HG02798 (cell line): Measurements from ENCODE around the gene RPUSD2.

Experiments used
- ATAC-seq: cut with Tn5 transposase; IDR thresholded peaks from one replicate; pipeline ENCODE4 v1.9.1; 2021; ENCODE audit warnings: mild to moderate bottlenecking; ENCODE audit not compliant: unreplicated experiment, poor library complexity

RPUSD2 gene

GRCh38 chr15:40569129-40569953 lies at the start of gene RPUSD2:
TSS of gene RPUSD2 (plus strand) at chr15:40569299. CDS start at chr15:40569338, 39 bp downstream.
- peak; percentile 60 for ATAC-seq

- no peak for ATAC-seq
Measured at GRCh38 chr15:40523611-40524010, 45.5 kb upstream of the RPUSD2 start.

DNA sequence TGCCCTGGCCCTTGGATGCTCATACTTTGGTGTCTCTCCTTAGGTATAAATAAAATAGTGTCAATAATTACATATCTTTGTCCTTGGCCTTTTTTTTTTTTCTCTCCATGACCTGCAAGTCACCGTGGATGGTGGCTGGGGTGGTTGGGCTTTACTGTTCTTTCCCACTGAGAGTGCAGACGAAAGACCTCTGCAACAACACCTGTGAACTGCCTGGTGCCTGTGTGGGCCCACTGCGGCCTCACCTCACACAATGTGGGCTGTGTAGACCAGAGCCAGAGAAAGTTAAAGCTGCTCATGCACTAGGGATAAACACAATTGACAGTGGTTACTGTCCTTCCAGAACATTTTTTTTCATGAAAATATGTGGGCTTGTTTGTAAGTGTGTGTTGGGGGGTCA lies 43.2 kb upstream of the RPUSD2 start:
- no peak for ATAC-seq

- ATAC-seq = no peak
Measured at GRCh38 chr15:40528801-40529200, 40.3 kb upstream of the RPUSD2 start.

GRCh38 chr15:40533763-40534364 lies 35.2 kb upstream of the RPUSD2 start:
- ATAC-seq = no peak

DNA sequence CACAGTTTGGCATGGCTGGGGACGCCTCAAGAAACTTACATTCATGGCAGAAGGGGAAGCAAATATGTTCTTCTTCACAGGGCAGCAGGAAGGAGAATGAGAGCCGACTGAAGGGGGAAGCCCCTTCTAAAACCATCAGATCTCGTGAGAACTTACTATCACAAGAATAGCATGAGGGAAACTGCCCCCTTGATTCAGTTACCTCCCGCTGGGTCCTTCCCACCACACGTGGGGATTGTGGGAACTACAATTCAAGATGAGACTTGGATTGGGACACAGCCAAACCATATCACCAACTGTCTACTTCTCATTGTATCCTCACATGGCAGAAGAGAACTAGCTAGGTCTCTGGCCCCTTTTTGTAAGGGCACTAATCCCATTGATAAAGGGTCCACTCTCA lies 34.7 kb upstream of the RPUSD2 start:
- no peak for ATAC-seq

GRCh38 chr15:40536501-40536900 lies 32.6 kb upstream of the RPUSD2 start:
- ATAC-seq = no peak

GRCh38 chr15:40538976-40539375 lies 30.1 kb upstream of the RPUSD2 start:
- ATAC-seq = no peak

DNA sequence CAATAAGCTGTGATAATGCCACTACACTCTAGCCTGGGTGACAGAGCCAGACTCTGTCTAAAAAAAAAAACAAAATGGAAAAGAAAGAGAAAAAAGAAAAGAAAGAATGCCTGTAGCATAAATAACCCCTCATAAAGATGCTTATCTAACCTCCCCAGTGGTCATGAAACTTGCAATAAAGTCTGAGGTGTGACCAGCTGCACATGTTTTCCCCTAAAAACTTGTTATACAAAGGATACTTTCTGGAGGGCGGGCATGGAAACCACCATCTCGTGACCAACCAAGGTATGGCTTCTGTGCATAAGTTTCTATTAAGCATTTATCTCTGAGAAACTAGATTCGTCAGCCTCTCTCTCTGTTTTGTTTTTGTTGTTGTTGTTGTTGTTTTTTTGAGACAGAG lies 26.0 kb upstream of the RPUSD2 start:
- peak; percentile 49 for ATAC-seq

- ATAC-seq = peak; percentile 72
Measured at GRCh38 chr15:40543631-40544294, 25.3 kb upstream of the RPUSD2 start.

GRCh38 chr15:40545457-40545856 lies 23.6 kb upstream of the RPUSD2 start:
- no peak for ATAC-seq

DNA sequence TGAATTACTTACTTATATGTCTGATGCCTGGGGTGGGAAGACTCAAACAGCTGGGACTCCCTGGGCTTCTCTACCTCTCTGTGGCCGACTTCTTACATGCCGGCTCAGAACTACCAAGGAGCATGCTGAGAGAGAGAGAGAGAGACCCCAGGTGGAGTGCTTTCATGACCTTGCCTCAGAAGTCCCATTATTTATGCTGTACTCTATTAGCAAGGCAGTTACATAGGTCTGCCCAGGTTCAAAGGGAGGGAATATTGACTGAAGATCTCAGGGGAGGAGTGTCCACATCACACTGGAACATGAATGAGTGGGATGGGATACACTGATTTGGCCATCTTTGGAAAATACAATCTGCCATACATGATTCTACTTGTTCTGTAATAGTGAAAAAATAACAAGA lies 20.5 kb upstream of the RPUSD2 start:
- ATAC-seq = no peak

- peak; percentile 2 for ATAC-seq
Measured at GRCh38 chr15:40549894-40550293, 19.2 kb upstream of the RPUSD2 start.

DNA sequence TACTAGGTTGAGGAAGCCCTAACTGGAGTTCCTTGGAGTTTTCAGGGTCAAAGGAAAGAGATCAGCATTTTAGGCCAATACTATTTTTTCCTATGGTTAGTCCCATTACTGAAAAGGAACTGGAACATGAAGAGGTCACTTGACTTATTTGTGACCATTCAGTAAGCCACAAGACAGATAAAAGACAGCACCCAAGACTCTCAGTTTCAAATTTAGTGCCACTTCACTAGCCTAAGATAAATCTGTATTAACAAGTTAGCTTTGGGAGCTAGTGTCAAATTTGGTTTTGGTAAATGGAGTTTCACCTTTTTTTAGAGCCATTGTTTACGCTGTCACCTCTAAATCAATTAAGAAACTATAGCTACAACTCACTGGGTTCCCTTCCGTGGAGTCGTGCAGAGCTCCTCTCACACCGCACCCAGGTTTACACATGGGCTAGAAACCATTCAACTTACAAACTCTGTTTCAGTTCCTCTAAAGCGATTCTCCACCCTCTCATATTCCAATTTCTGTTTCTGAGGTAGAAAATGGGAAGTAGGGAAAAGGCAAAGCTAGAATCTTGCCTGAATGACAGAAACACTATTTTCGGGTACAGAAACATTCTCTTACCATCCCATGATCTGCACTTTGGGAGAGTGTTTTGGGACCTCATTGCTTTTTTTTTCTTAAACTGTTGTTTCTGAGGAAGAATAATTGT lies 18.6 kb upstream of the RPUSD2 start:
- ATAC-seq = peak; percentile 78

DNA sequence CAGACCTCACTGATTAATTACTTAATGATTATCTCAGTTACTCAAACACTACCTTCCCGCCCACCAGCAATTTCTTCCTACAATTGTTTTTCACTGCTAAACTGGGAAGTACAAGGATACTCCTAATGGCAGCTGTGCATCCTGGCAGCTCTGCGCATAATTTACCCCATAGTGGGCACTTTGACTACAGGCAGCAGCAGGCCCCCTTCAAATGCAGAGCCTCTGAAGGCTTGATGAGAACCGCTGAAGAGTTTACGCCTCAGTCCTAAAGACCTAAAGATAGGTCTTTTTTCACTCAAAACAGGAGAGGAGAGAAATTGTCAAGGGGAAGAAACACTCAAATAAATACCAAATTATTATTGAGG lies 15.0 kb upstream of the RPUSD2 start:
- ATAC-seq = no peak

- ATAC-seq = no peak
Measured at GRCh38 chr15:40555876-40556275, 13.2 kb upstream of the RPUSD2 start.

DNA sequence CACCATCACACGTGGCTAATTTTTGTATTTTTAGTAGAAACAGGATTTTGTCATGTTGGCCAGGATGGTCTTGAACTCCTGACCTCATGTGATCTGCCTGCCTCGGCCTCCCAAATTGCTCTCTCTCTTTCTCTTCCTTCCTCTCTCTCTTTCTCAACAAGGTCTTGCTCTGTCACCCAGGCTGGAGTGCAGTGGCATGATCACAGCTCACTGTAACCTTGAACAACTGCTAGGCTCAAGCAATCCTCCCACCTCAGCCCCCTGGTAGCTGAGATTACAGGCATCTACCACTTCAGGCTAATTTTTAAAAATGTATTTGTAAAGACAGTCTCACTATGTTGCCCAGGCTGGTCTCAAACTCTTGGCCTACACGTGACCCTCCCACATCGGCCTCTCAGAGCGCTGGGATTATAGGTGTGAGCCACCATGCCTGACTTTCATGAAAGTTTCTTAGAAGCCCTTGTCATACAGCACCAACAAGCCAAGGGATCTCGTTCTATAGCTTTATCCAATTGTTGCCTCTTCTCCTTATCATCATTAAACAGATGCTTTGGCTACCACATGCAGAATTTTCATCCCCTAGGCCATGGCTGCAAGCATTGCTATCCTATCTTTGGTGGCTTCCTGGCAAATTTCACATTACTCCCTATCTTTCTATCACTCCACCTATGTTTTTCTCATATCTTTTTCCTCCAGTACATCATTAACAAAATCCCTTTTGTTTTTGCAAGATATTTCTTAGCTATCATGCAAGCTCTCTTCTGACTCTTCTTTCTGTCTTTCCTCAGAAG lies 10.0 kb upstream of the RPUSD2 start:
- peak; percentile 6 for ATAC-seq

- no peak for ATAC-seq
Measured at GRCh38 chr15:40562691-40563090, 6.4 kb upstream of the RPUSD2 start.

- no peak for ATAC-seq
Measured at GRCh38 chr15:40563426-40563825, 5.7 kb upstream of the RPUSD2 start.
